Smooth muscle cell of the brain vasculature (primary cell): ENCODE measurements around the gene MGAT5.
"Not testable (repeated sequence)": the region's sequence is repeated elsewhere in the genome, so short reads cannot be mapped to it uniquely, and the experiment has no call there.

Source experiments
- DNase-seq: peaks from one replicate; pipeline ENCODE4 v3.0.0-alpha.2; 2012; ENCODE audit warnings: low read depth, low spot score

Gene MGAT5

GRCh38 chr2:134462791-134463698, 209.2 kb downstream of the MGAT5 start:
- DNase-seq = no peak

- DNase-seq = no peak
These were observed 209.8 kb downstream of the MGAT5 start for GRCh38 chr2:134463699-134464022.

GRCh38 chr2:134465228-134466105, 211.6 kb downstream of the MGAT5 start:
- no peak for DNase-seq

GRCh38 chr2:134466141-134466540, 212.3 kb downstream of the MGAT5 start:
- DNase-seq = no peak

GRCh38 chr2:134468164-134468563, 214.3 kb downstream of the MGAT5 start:
- no peak for DNase-seq

GRCh38 chr2:134468776-134469175, 214.9 kb downstream of the MGAT5 start:
- DNase-seq = no peak

GRCh38 chr2:134469516-134470115, 215.7 kb downstream of the MGAT5 start:
- no peak for DNase-seq

- no peak for DNase-seq
These were observed 216.8 kb downstream of the MGAT5 start for GRCh38 chr2:134470561-134471168.

- not testable (repeated sequence) for DNase-seq
These were observed 223.1 kb downstream of the MGAT5 start for GRCh38 chr2:134476982-134477381.

GRCh38 chr2:134479696-134480330, 225.9 kb downstream of the MGAT5 start:
- no peak for DNase-seq

- no peak for DNase-seq
These were observed 228.4 kb downstream of the MGAT5 start for GRCh38 chr2:134482131-134482723.

GRCh38 chr2:134482766-134483340, 229.0 kb downstream of the MGAT5 start:
- DNase-seq = no peak

- DNase-seq = no peak
These were observed 236.0 kb downstream of the MGAT5 start for GRCh38 chr2:134489732-134490384.

- no peak for DNase-seq
These were observed 236.7 kb downstream of the MGAT5 start for GRCh38 chr2:134490559-134490958.

- no peak for DNase-seq
These were observed 237.2 kb downstream of the MGAT5 start for GRCh38 chr2:134491022-134491421.

- DNase-seq = no peak
These were observed 238.0 kb downstream of the MGAT5 start for GRCh38 chr2:134491771-134492441.

GRCh38 chr2:134493797-134494196, 239.9 kb downstream of the MGAT5 start:
- no peak for DNase-seq

- DNase-seq = no peak
These were observed 244.8 kb downstream of the MGAT5 start for GRCh38 chr2:134498654-134499053.

GRCh38 chr2:134499307-134499926, 245.5 kb downstream of the MGAT5 start:
- DNase-seq = no peak
